Keratinocyte (primary cell): ENCODE data around the gene STKLD1. TPM values are rescaled to one million over a fixed set of nuclear protein-coding genes. Genes with fewer than 3 reads are reported as not detected.

Experiments used
- DNase-seq: peaks from one replicate; pipeline ENCODE4 v3.0.0-alpha.2; 2011; ENCODE audit warnings: low read depth, missing footprints, low spot score
- FAIRE-seq: peaks from 2 replicates; lab custom pipeline; 2011; peaks lifted over from hg19 to GRCh38; lab: Jason Lieb, UNC
- H2AFZ ChIP-seq: 2 replicates; pipeline ENCODE4 v1.6.0; 2012; ENCODE audit warnings: low read length, control low read depth, inconsistent platforms; ENCODE audit not compliant: control insufficient read depth
- H3K27ac ChIP-seq: 2 replicates; pipeline ENCODE4 v1.5.1; 2011; ENCODE audit warnings: low read length; ENCODE audit not compliant: control insufficient read depth, insufficient read depth
- H3K27me3 ChIP-seq: 3 replicates; pipeline ENCODE4 v1.6.0; 2011; ENCODE audit warnings: low read length; ENCODE audit not compliant: control insufficient read depth, insufficient read depth; ENCODE audit errors: extremely low read depth
- H3K36me3 ChIP-seq, 2 experiments: 2 replicates in 1 of 2; 3 replicates in 1 of 2; pipeline ENCODE4 v1.5.1; 2011; ENCODE audit warnings: low read length in 2 of 2, mild to moderate bottlenecking in 1 of 2; ENCODE audit not compliant: control insufficient read depth in 2 of 2, insufficient read depth in 2 of 2; ENCODE audit errors: extremely low read depth in 1 of 2
- H3K4me1 ChIP-seq: 3 replicates; pipeline ENCODE4 v1.5.1; 2011; ENCODE audit warnings: low read length; ENCODE audit not compliant: control insufficient read depth, insufficient read depth; ENCODE audit errors: extremely low read depth
- H3K4me2 ChIP-seq: 3 replicates; pipeline ENCODE4 v1.6.0; 2011; ENCODE audit warnings: low read depth, low read length; ENCODE audit not compliant: control insufficient read depth, insufficient read depth; ENCODE audit errors: extremely low read depth
- H3K4me3 ChIP-seq, 3 experiments: fragments of 200-600 bp in 1 of 3; sonication (generic) in 1 of 3; 2 replicates in 2 of 3; 3 replicates in 1 of 3; pipeline ENCODE4 v1.5.1; 2011 to 2016; ENCODE audit warnings: low read length in 3 of 3, mild to moderate bottlenecking in 3 of 3, control low read depth in 2 of 3, inconsistent platforms in 1 of 3, low read depth in 1 of 3, mixed read lengths in 1 of 3, mixed run types in 1 of 3, moderate library complexity in 1 of 3; ENCODE audit not compliant: control insufficient read depth in 2 of 3, insufficient read depth in 2 of 3; ENCODE audit errors: extremely low read depth in 1 of 3
- H3K79me2 ChIP-seq: 2 replicates; pipeline ENCODE4 v1.6.0; 2012; ENCODE audit warnings: low read length; ENCODE audit not compliant: control insufficient read depth, insufficient read depth
- H3K9ac ChIP-seq: 3 replicates; pipeline ENCODE4 v1.6.0; 2011; ENCODE audit warnings: low read length; ENCODE audit not compliant: control insufficient read depth, insufficient read depth; ENCODE audit errors: extremely low read depth
- H3K9me1 ChIP-seq: 3 replicates; pipeline ENCODE4 v1.6.0; 2011; ENCODE audit warnings: low read length; ENCODE audit not compliant: control insufficient read depth, insufficient read depth; ENCODE audit errors: extremely low read depth
- H3K9me3 ChIP-seq: 2 replicates; pipeline ENCODE4 v1.5.1; 2012; ENCODE audit warnings: low read depth, low read length; ENCODE audit not compliant: control insufficient read depth
- H4K20me1 ChIP-seq: 3 replicates; pipeline ENCODE4 v1.6.0; 2011; ENCODE audit warnings: low read length; ENCODE audit not compliant: control insufficient read depth, insufficient read depth; ENCODE audit errors: extremely low read depth
- EZH2 ChIP-seq: IDR thresholded peaks from one replicate; pipeline ENCODE4 v1.6.1; 2012; ENCODE audit warnings: inconsistent platforms, mild to moderate bottlenecking, low read length, moderate library complexity
- dilution Hi-C: fragments of 300-500 bp; cut with MboI; formaldehyde crosslinking; loops from one replicate; pipeline ENCODE4 v1.7.0; 2020; ENCODE audit warnings: low sequenced_read_pairs; ENCODE audit not compliant: extremely low pct_ligation_motif_present
- polyA plus RNA-seq, 5 experiments: library from polyadenylated mRNA; depleted of rRNA in 3 of 5; stranded (reverse) in 3 of 5; stranded (forward) in 1 of 5; unstranded in 1 of 5; fragments of >200 nt; gene quantifications; 1 replicate in 1 of 5; 2 replicates in 3 of 5; 3 replicates in 1 of 5; pipeline versions ENCODE4 v1.2.1 to v1.2.3, GENCODE V29; 2011 to 2012; ENCODE audit warnings: missing spikeins in 2 of 5, low read depth in 1 of 5, low replicate concordance in 1 of 5
- TF ChIP-seq, protein P1 (sequence below), 3 experiments: IDR thresholded peaks in 1 of 3; conservative IDR thresholded peaks in 1 of 3; optimal IDR thresholded peaks in 1 of 3; 2 replicates in 2 of 3; 3 replicates in 1 of 3; pipeline versions ENCODE3 to v1.5.1; 2011; ENCODE audit warnings: low read length in 3 of 3, mild to moderate bottlenecking in 3 of 3, moderate library complexity in 2 of 3, control low read depth in 1 of 3, inconsistent platforms in 1 of 3; ENCODE audit not compliant: insufficient read depth in 2 of 3; ENCODE audit errors: extremely low read depth in 1 of 3

STKLD1 gene
- polyA plus RNA-seq, 1 donor (not counting 4 experiments of a cell fraction or from before 2014, with no cell fraction given) = 0.77 TPM

DNA sequence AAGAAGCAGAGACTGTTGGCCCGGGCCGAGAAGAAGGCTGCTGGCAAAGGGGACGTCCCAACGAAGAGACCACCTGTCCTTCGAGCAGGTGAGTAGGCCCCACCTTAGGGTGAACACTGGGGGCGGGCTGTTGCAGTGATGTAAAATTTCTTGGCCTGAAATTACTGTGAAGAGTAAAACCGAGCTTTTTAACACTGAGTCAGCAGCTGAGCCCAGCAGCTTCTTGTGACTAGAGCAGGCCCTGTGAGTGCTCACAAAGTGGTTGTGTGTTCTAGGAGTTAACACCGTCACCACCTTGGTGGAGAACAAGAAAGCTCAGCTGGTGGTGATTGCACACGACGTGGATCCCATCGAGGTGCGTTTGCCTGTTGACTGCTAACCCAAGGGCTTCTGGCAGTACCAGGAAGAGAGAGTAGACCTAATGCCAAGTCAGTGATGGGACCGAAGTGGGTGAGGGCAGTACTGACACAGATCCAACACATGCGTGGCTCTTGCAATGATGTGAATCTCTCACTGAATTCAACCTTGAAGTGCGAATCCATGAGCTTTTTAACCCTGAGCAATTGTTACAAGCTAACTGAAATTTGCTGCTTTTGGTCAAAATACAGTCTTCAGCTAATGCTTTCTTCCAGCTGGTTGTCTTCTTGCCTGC is 26.1 kb upstream of the STKLD1 start:
- Histone ChIP-seq H3K9ac (peak overlapping the region; percentile 97), H3K27me3 (no peaks in the 10 kb centered on the region), H3K4me1 (peaks cover 22% of the 10 kb centered on the region), H3K4me2 (peak overlapping the region; percentile 97), H3K79me2 (peaks cover 50% of the 10 kb centered on the region), H3K4me3 (peak overlapping the region; percentile 86 to 92 (median 92)), H3K27ac (no peak overlapping the region), H3K9me3 (no peaks in the 10 kb centered on the region), H3K9me1 (no peaks in the 10 kb centered on the region), H2AFZ (no peak overlapping the region), H3K36me3 (peaks cover 41 to 43% of the 10 kb centered on the region in 2 experiments), H4K20me1 (peaks cover 13% of the 10 kb centered on the region)
- TF ChIP-seq EZH2 = no peak
- TF ChIP-seq, protein P1, sequence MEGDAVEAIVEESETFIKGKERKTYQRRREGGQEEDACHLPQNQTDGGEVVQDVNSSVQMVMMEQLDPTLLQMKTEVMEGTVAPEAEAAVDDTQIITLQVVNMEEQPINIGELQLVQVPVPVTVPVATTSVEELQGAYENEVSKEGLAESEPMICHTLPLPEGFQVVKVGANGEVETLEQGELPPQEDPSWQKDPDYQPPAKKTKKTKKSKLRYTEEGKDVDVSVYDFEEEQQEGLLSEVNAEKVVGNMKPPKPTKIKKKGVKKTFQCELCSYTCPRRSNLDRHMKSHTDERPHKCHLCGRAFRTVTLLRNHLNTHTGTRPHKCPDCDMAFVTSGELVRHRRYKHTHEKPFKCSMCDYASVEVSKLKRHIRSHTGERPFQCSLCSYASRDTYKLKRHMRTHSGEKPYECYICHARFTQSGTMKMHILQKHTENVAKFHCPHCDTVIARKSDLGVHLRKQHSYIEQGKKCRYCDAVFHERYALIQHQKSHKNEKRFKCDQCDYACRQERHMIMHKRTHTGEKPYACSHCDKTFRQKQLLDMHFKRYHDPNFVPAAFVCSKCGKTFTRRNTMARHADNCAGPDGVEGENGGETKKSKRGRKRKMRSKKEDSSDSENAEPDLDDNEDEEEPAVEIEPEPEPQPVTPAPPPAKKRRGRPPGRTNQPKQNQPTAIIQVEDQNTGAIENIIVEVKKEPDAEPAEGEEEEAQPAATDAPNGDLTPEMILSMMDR (optimal IDR thresholded peaks at IDR 0.05 in 1 of 3, IDR thresholded peaks at IDR 0.05 in 1 of 3, conservative IDR thresholded peaks at IDR 0.05 in 1 of 3; ENCODE audit: extremely low read depth in 1 of 3, insufficient read depth in 2 of 3, low read length in 3 of 3) = no peak
- no peak for DNase-seq
- no peak for FAIRE-seq
- dilution Hi-C loops = no loop called here

DNA sequence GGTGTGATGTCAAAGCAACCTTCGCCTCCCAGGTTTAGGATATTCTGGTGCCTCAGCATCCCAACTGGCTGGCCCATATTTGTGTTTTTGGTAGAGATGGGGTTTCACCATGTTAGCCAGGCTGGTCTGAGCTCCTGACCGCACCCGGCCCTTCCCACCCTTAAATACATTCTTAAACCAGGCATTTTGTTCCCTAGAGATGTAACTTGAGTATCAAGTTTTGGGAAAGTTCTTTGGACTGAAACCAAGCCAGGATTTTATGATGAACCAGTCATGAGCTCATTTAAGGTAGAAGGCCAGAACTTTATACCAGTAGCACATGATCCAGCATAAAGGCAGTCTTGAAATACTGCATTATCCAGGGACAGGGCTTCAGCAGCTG is 24.6 kb upstream of the STKLD1 start:
- peaks cover 26% of the 10 kb centered on the region for H3K4me1 ChIP-seq
- H3K4me2 ChIP-seq = no peak overlapping the region
- H3K27ac ChIP-seq = no peak overlapping the region
- no peaks in the 10 kb centered on the region for H3K27me3 ChIP-seq
- TF ChIP-seq, protein P1 (optimal IDR thresholded peaks at IDR 0.05 in 1 of 3, IDR thresholded peaks at IDR 0.05 in 1 of 3, conservative IDR thresholded peaks at IDR 0.05 in 1 of 3; ENCODE audit: extremely low read depth in 1 of 3, insufficient read depth in 2 of 3, low read length in 3 of 3) = no peak
- no peak for TF ChIP-seq EZH2
- H3K36me3 ChIP-seq = peaks cover 32 to 36% of the 10 kb centered on the region in 2 experiments
- peaks cover 10% of the 10 kb centered on the region for H4K20me1 ChIP-seq
- DNase-seq (no peak), FAIRE-seq (no peak)
- no peaks in the 10 kb centered on the region for H3K9me1 ChIP-seq
- peaks cover 41% of the 10 kb centered on the region for H3K79me2 ChIP-seq
- H3K9ac ChIP-seq = no peak overlapping the region
- H2AFZ ChIP-seq = no peak overlapping the region
- dilution Hi-C loops = no loop called here
- no peaks in the 10 kb centered on the region for H3K9me3 ChIP-seq
- H3K4me3 ChIP-seq = no peak overlapping the region
